Measurements from ENCODE around the gene OTUD1.

Gene OTUD1

DNA sequence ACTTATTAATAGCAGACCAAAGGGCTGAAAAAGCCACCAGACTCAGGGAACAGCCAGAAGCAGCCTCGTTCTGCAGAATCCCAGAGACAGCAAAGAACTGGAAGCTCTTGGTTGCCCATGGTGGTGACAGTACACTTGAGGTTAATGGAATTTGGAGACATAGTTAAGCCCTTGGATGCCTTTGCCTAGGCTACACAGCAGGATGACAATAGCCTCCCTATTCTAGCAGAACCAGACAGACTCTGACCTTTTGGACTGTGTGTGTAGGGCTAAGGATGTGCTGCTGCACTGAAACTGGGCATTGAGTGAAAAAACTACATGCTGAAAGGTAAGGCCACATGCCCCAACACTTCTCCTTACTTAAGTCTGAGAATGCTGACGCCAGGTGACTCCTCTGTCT lies 22.7 kb downstream of the OTUD1 start:
- H3K27ac ChIP-seq (ENCODE audit: low read length, poor library complexity, severe bottlenecking), result no peak overlapping the region
- no peak overlapping the region for H3K4me3 ChIP-seq (ENCODE audit: insufficient read depth in 1 of 2, low read depth in 1 of 2, low read length in 2 of 2)
- no peaks in the 10 kb centered on the region for H3K27me3 ChIP-seq (ENCODE audit: control insufficient read depth in 1 of 2, insufficient read depth in 1 of 2, low read length in 2 of 2)
- no peaks in the 10 kb centered on the region for H3K4me1 ChIP-seq (ENCODE audit: control insufficient read depth, insufficient read depth, low read depth, low read length)
- no peak overlapping the region for H3K4ac ChIP-seq (ENCODE audit: low read depth in 1 of 2, low read length in 2 of 2)
- H4K8ac ChIP-seq (ENCODE audit: low read length), result no peak overlapping the region
- no peak overlapping the region for H3K4me2 ChIP-seq (ENCODE audit: low read length, poor library complexity, severe bottlenecking)
- H2AFZ ChIP-seq (ENCODE audit: low read depth, low read length), result no peak overlapping the region
- no peak overlapping the region for H2BK12ac ChIP-seq (ENCODE audit: low read length in 2 of 2)
- H3K9me3 ChIP-seq (ENCODE audit: control insufficient read depth, low read length), result no peaks in the 10 kb centered on the region
- WGBS, result 63% methylated on average over 2 of the region's 2 CpGs
- no peak overlapping the region for H3K9ac ChIP-seq (ENCODE audit: low read length)
- H2BK120ac ChIP-seq (ENCODE audit: low read depth, low read length), result no peak overlapping the region
- no peak overlapping the region for H3K23ac ChIP-seq (ENCODE audit: low read length in 2 of 2)
- H2BK15ac ChIP-seq (ENCODE audit: low read depth, poor library complexity, severe bottlenecking), result no peak overlapping the region
- no peak overlapping the region for H2AK5ac ChIP-seq (ENCODE audit: low read length, severe bottlenecking)
- no peak overlapping the region for H4K91ac ChIP-seq (ENCODE audit: low read length)
- peak overlapping the region in 1 of 2 experiments; percentile 48 for H3K14ac ChIP-seq (ENCODE audit: low read length in 2 of 2)
- H2BK5ac ChIP-seq (ENCODE audit: low read depth, low read length, poor library complexity, severe bottlenecking), result no peak overlapping the region
- H3K18ac ChIP-seq (ENCODE audit: low read depth in 1 of 2, low read length in 2 of 2), result no peak overlapping the region
- no peaks in the 10 kb centered on the region for H3K79me1 ChIP-seq (replicated peaks; ENCODE audit: low read length, poor library complexity, severe bottlenecking)
- no peak for DNase-seq
- no peaks in the 10 kb centered on the region for H3K36me3 ChIP-seq (ENCODE audit: control insufficient read depth in 1 of 2, insufficient read depth in 2 of 2, low read depth in 1 of 2, low read length in 2 of 2)

DNA sequence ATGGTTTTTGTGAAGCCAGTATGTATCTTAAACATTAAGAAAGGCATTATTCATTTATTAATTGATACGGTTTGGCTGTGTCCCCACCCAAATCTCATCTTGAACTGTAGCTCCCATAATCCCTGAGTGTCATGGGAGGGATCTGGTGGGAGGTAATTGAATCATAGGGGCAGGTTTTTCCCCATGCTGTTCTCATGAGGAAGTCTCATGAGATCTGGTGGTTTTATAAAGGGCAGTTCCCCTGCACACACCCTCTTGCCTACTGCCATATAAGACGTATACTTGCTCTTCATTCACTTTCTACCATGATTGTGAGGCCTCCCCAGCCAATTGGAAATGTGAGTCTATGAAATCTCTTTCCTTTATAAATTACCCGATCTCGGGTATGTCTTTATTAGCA lies 28.1 kb downstream of the OTUD1 start:
- no peak for DNase-seq
- no peak overlapping the region for H3K4ac ChIP-seq (ENCODE audit: low read depth in 1 of 2, low read length in 2 of 2)
- H3K4me1 ChIP-seq (ENCODE audit: control insufficient read depth, insufficient read depth, low read depth, low read length), result no peaks in the 10 kb centered on the region
- H3K23ac ChIP-seq (ENCODE audit: low read length in 2 of 2), result no peak overlapping the region
- H3K27me3 ChIP-seq (ENCODE audit: control insufficient read depth in 1 of 2, insufficient read depth in 1 of 2, low read length in 2 of 2), result peaks cover 0 to 15% of the 10 kb centered on the region in 2 experiments
- H3K36me3 ChIP-seq (ENCODE audit: control insufficient read depth in 1 of 2, insufficient read depth in 2 of 2, low read depth in 1 of 2, low read length in 2 of 2), result no peaks in the 10 kb centered on the region
- H3K4me2 ChIP-seq (ENCODE audit: low read length, poor library complexity, severe bottlenecking), result no peak overlapping the region
- no peak overlapping the region for H3K14ac ChIP-seq (ENCODE audit: low read length in 2 of 2)
- H4K91ac ChIP-seq (ENCODE audit: low read length), result no peak overlapping the region
- H2BK5ac ChIP-seq (ENCODE audit: low read depth, low read length, poor library complexity, severe bottlenecking), result no peak overlapping the region
- no peaks in the 10 kb centered on the region for H3K9me3 ChIP-seq (ENCODE audit: control insufficient read depth, low read length)
- H3K18ac ChIP-seq (ENCODE audit: low read depth in 1 of 2, low read length in 2 of 2), result no peak overlapping the region
- 70% methylated on average over 1 of the region's 4 CpGs for WGBS
- no peak overlapping the region for H4K8ac ChIP-seq (ENCODE audit: low read length)
- no peak overlapping the region for H2AK5ac ChIP-seq (ENCODE audit: low read length, severe bottlenecking)
- no peak overlapping the region for H2AFZ ChIP-seq (ENCODE audit: low read depth, low read length)
- no peak overlapping the region for H2BK12ac ChIP-seq (ENCODE audit: low read length in 2 of 2)
- no peaks in the 10 kb centered on the region for H3K79me1 ChIP-seq (replicated peaks; ENCODE audit: low read length, poor library complexity, severe bottlenecking)
- H3K9ac ChIP-seq (ENCODE audit: low read length), result no peak overlapping the region
- H3K27ac ChIP-seq (ENCODE audit: low read length, poor library complexity, severe bottlenecking), result no peak overlapping the region
- no peak overlapping the region for H3K4me3 ChIP-seq (ENCODE audit: insufficient read depth in 1 of 2, low read depth in 1 of 2, low read length in 2 of 2)
- no peak overlapping the region for H2BK15ac ChIP-seq (ENCODE audit: low read depth, poor library complexity, severe bottlenecking)
- H2BK120ac ChIP-seq (ENCODE audit: low read depth, low read length), result no peak overlapping the region

DNA sequence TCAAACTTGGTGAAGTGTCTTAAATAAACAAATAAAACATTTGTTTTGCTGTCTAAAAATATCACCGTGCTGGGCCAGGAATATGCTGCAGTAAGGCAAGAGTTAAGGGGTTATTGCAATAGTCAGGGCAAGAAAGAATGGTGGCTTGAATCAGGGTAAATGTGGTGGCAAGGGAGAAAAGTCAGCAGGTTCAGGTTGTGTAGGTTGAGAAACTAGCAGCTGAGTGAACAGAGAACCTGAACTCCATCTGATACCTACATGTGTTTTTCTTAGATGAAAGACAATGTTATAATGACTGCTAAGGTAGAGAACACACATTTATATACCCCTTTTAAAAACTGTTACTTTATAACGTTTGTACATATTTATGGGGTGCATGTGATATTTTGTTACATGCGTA lies 28.7 kb downstream of the OTUD1 start:
- Histone ChIP-seq H3K9ac (ENCODE audit: low read length) (no peak overlapping the region), H3K18ac (ENCODE audit: low read depth in 1 of 2, low read length in 2 of 2) (no peak overlapping the region), H3K27me3 (ENCODE audit: control insufficient read depth in 1 of 2, insufficient read depth in 1 of 2, low read length in 2 of 2) (peaks cover 0 to 15% of the 10 kb centered on the region in 2 experiments), H2BK120ac (ENCODE audit: low read depth, low read length) (no peak overlapping the region), H3K27ac (ENCODE audit: low read length, poor library complexity, severe bottlenecking) (no peak overlapping the region), H4K91ac (ENCODE audit: low read length) (no peak overlapping the region), H4K8ac (ENCODE audit: low read length) (no peak overlapping the region), H2AFZ (ENCODE audit: low read depth, low read length) (no peak overlapping the region), H3K4me1 (ENCODE audit: control insufficient read depth, insufficient read depth, low read depth, low read length) (no peaks in the 10 kb centered on the region), H3K14ac (ENCODE audit: low read length in 2 of 2) (no peak overlapping the region), H2BK5ac (ENCODE audit: low read depth, low read length, poor library complexity, severe bottlenecking) (no peak overlapping the region), H3K9me3 (ENCODE audit: control insufficient read depth, low read length) (no peaks in the 10 kb centered on the region), H3K4me3 (ENCODE audit: insufficient read depth in 1 of 2, low read depth in 1 of 2, low read length in 2 of 2) (no peak overlapping the region), H3K4ac (ENCODE audit: low read depth in 1 of 2, low read length in 2 of 2) (no peak overlapping the region), H3K23ac (ENCODE audit: low read length in 2 of 2) (no peak overlapping the region), H2AK5ac (ENCODE audit: low read length, severe bottlenecking) (no peak overlapping the region), H3K36me3 (ENCODE audit: control insufficient read depth in 1 of 2, insufficient read depth in 2 of 2, low read depth in 1 of 2, low read length in 2 of 2) (no peaks in the 10 kb centered on the region), H2BK15ac (ENCODE audit: low read depth, poor library complexity, severe bottlenecking) (no peak overlapping the region), H2BK12ac (ENCODE audit: low read length in 2 of 2) (no peak overlapping the region), H3K4me2 (ENCODE audit: low read length, poor library complexity, severe bottlenecking) (no peak overlapping the region), H3K79me1 (replicated peaks; ENCODE audit: low read length, poor library complexity, severe bottlenecking) (no peaks in the 10 kb centered on the region)
- no peak for DNase-seq
- 87% methylated on average over 3 of the region's 3 CpGs for WGBS

DNA sequence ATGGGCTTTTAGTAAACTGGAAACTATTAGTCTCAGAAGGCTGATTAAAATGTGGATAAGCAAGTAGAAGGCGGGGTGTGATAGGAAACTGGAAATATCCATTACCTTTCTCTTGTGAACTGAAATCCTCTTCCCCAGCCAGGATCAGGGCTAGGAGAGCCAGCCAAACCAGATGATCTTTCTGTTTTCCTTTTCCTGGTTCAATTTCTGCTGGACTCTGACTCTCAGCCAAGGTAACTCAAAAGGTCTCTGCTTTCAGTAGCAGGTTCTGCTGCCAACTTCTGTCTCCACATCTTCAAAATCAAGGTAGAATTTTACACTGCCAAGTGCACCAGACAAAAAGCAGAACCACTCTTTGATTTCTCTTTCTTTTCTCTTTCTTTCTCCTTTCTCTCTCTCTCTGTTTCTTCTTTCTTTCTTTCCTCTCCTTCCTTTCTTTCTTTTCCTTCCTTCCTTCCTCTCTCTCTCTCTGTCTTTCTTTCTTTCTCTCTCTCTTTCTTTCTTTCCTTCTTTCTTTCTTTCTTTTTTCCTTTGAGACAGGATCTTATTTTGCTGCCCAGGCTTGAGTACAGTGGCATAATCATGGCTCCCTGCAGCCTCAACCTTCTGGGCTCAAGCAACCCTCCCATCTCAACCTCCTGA lies 30.8 kb downstream of the OTUD1 start:
- H2BK15ac ChIP-seq (ENCODE audit: low read depth, poor library complexity, severe bottlenecking), result no peak overlapping the region

More for the DNA sequence above, 30.8 kb downstream of the OTUD1 start:
- no peaks in the 10 kb centered on the region for H3K79me1 ChIP-seq (replicated peaks; ENCODE audit: low read length, poor library complexity, severe bottlenecking)
- no peak for DNase-seq
- H2AFZ ChIP-seq (ENCODE audit: low read depth, low read length), result no peak overlapping the region
- no peak overlapping the region for H2BK12ac ChIP-seq (ENCODE audit: low read length in 2 of 2)
- 92% methylated on average over 1 of the region's 1 CpG for WGBS
- H4K8ac ChIP-seq (ENCODE audit: low read length), result no peak overlapping the region
- H3K4me1 ChIP-seq (ENCODE audit: control insufficient read depth, insufficient read depth, low read depth, low read length), result no peaks in the 10 kb centered on the region
- H3K4me3 ChIP-seq (ENCODE audit: insufficient read depth in 1 of 2, low read depth in 1 of 2, low read length in 2 of 2), result no peak overlapping the region
- H3K23ac ChIP-seq (ENCODE audit: low read length in 2 of 2), result no peak overlapping the region
- H3K18ac ChIP-seq (ENCODE audit: low read depth in 1 of 2, low read length in 2 of 2), result no peak overlapping the region
- H3K4ac ChIP-seq (ENCODE audit: low read depth in 1 of 2, low read length in 2 of 2), result no peak overlapping the region
- H3K4me2 ChIP-seq (ENCODE audit: low read length, poor library complexity, severe bottlenecking), result no peak overlapping the region
- no peak overlapping the region for H3K9ac ChIP-seq (ENCODE audit: low read length)
- H2BK5ac ChIP-seq (ENCODE audit: low read depth, low read length, poor library complexity, severe bottlenecking), result no peak overlapping the region
- H2AK5ac ChIP-seq (ENCODE audit: low read length, severe bottlenecking), result no peak overlapping the region
- no peak overlapping the region for H3K27ac ChIP-seq (ENCODE audit: low read length, poor library complexity, severe bottlenecking)
- no peak overlapping the region for H2BK120ac ChIP-seq (ENCODE audit: low read depth, low read length)
- no peaks in the 10 kb centered on the region for H3K9me3 ChIP-seq (ENCODE audit: control insufficient read depth, low read length)
- peaks cover 0 to 19% of the 10 kb centered on the region in 2 experiments for H3K27me3 ChIP-seq (ENCODE audit: control insufficient read depth in 1 of 2, insufficient read depth in 1 of 2, low read length in 2 of 2)
- no peak overlapping the region for H3K14ac ChIP-seq (ENCODE audit: low read length in 2 of 2)
- H3K36me3 ChIP-seq (ENCODE audit: control insufficient read depth in 1 of 2, insufficient read depth in 2 of 2, low read depth in 1 of 2, low read length in 2 of 2), result no peaks in the 10 kb centered on the region
- H4K91ac ChIP-seq (ENCODE audit: low read length), result no peak overlapping the region
